BLaER1 treated with 17β-estradiol and CSF1 and Interleukin-3, amounts not matched to agents 10 nM and 100 nM (cell line): ENCODE results near the gene AUTS2.
A peak's percentile ranks its signal among the peaks of the same experiment; 100 is the strongest.

Experiments used
- H3K27ac ChIP-seq, 11 experiments: shearing (Covaris generic); formaldehyde crosslinking; 2 replicates each; pipeline ENCODE4 v1.8.1; 2022
- H3K27me3 ChIP-seq, 11 experiments: shearing (Covaris generic); formaldehyde crosslinking; 2 replicates each; pipeline ENCODE4 v1.8.1; 2022
- H3K36me3 ChIP-seq, 11 experiments: shearing (Covaris generic); formaldehyde crosslinking; 2 replicates each; pipeline ENCODE4 v1.8.1; 2022
- H3K4me1 ChIP-seq, 10 experiments: shearing (Covaris generic); formaldehyde crosslinking; 2 replicates each; pipeline ENCODE4 v1.8.1; 2022
- H3K4me2 ChIP-seq, 11 experiments: shearing (Covaris generic); formaldehyde crosslinking; 2 replicates each; pipeline ENCODE4 v1.8.1; 2022
- H3K4me3 ChIP-seq, 10 experiments: shearing (Covaris generic); formaldehyde crosslinking; 2 replicates each; pipeline ENCODE4 v1.8.1; 2022
- H3K9ac ChIP-seq, 11 experiments: shearing (Covaris generic); formaldehyde crosslinking; 2 replicates each; pipeline ENCODE4 v1.8.1; 2022
- H3K9me3 ChIP-seq, 11 experiments: shearing (Covaris generic); formaldehyde crosslinking; replicated peaks in 1 of 11; 2 replicates each; pipeline ENCODE4 v1.8.1; 2022
- H4K20me1 ChIP-seq, 11 experiments: shearing (Covaris generic); formaldehyde crosslinking; 2 replicates each; pipeline ENCODE4 v1.8.1; 2022
- Cebpa-rat ChIP-seq, 11 experiments: shearing (Covaris generic); IDR thresholded peaks; 2 replicates each; pipeline ENCODE4 v1.8.1; 2022

The AUTS2 gene

DNA sequence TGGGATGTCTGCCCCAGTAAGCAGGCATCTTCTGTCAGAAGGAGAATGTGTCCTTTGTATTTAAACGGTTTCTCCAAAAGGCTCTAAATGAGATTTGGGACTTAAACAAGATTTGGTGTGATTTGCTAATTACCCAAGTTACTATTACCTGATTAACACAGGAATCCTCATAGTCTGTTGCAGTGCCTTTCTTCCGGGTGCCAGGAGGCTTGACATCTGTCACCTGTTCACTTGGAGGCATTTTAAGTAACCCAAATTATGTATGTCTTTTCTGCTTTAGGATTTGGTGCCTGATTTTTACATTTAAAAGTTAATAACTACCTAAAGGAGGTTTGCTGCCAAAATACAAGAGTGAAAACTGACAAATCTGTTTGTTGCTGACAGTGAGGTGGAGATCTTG, 945.7 kb downstream of the AUTS2 start:
- Histone ChIP-seq H3K27ac (peak overlapping the region in 7 of 11 experiments; percentile 31 to 60 (median 53); a peak in 10 of 22 replicates), H4K20me1 (no peaks in the 10 kb centered on the region), H3K9ac (0 out of 22 replicates have a peak overlapping the region, but pooled peaks of 3 of the 11 experiments have one; percentile 40 to 47 (median 47)), H3K9me3 (peaks cover 16 to 25% (median 20%) of the 10 kb centered on the region in 11 experiments), H3K4me2 (peak overlapping the region in 10 of 11 experiments; percentile 64 to 92 (median 78); a peak in 18 of 22 replicates), H3K36me3 (peaks cover 0 to 8% (median 0%) of the 10 kb centered on the region in 11 experiments; a peak in 5 of 22 replicates), H3K4me1 (peaks cover 33 to 62% (median 49%) of the 10 kb centered on the region in 10 experiments), H3K27me3 (no peaks in the 10 kb centered on the region), H3K4me3 (no peak overlapping the region)
- no peak for TF ChIP-seq Cebpa-rat (IDR thresholded peaks at IDR 0.05)

DNA sequence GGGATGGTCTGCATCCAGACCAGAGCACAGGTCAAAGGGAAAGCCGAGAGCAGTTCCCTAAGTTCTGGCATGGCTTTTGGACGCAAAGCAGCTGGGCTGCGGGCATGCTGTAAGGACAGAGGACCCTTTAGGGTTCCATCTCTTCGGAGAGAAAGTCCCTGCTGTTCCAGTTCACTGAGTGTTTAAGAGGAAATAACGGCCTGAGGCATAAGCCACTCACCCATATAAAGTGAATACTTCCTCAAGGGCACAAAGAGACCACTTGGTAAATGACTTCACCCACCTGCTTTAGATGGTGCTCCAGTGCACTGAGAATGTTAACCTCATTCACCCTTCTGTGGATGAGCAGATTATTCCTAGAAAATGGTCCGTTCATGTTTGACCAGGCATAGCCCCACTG, 946.9 kb downstream of the AUTS2 start:
- Histone ChIP-seq H3K9me3 (peaks cover 17 to 37% (median 29%) of the 10 kb centered on the region in 11 experiments), H4K20me1 (no peaks in the 10 kb centered on the region), H3K4me1 (peaks cover 33 to 61% (median 48%) of the 10 kb centered on the region in 10 experiments), H3K27ac (peak overlapping the region in 8 of 11 experiments; percentile 19 to 60 (median 46); a peak in 12 of 22 replicates), H3K27me3 (no peaks in the 10 kb centered on the region), H3K36me3 (peaks cover 0 to 11% (median 5%) of the 10 kb centered on the region in 11 experiments; a peak in 9 of 22 replicates), H3K9ac (peak overlapping the region in 7 of 11 experiments; percentile 10 to 47 (median 40); a peak in 10 of 22 replicates), H3K4me3 (peak overlapping the region in 2 of 10 experiments; percentile 15 to 18; a peak in 2 of 20 replicates), H3K4me2 (peak overlapping the region; percentile 49 to 92 (median 77))
- no peak for TF ChIP-seq Cebpa-rat (IDR thresholded peaks at IDR 0.05)

DNA sequence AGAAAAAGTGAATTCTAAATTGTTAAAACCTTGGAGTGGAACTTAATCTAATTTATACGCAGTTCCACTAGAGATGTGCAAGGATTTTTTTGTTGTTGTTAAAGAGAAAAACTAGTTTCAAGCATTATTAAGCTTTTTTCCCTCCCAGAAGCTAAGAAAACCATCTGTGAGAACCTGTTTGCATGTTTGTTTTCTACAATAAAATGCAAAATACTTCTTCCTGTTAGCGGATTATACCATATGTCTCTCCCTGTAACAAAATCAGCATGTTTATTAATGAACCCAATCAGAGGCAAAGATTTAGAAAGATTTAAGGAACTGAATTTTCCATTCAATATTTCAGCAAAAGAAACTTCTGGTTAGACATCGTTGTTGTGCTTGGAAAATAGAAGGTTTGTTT, 953.9 kb downstream of the AUTS2 start:
- no peak for TF ChIP-seq Cebpa-rat (IDR thresholded peaks at IDR 0.05)
- peak overlapping the region in 1 of 11 experiments; percentile 6; a peak in 1 of 22 replicates for H3K27ac ChIP-seq
- peaks cover 0 to 17% (median 6%) of the 10 kb centered on the region in 11 experiments; a peak in 11 of 22 replicates for H3K36me3 ChIP-seq
- H3K27me3 ChIP-seq = no peaks in the 10 kb centered on the region
- no peaks in the 10 kb centered on the region for H4K20me1 ChIP-seq
- peaks cover 0 to 29% (median 14%) of the 10 kb centered on the region in 10 experiments; a peak in 17 of 20 replicates for H3K4me1 ChIP-seq
- H3K4me3 ChIP-seq = no peak overlapping the region
- H3K4me2 ChIP-seq = peak overlapping the region in 2 of 11 experiments; percentile 37 to 45; a peak in 2 of 22 replicates
- no peak overlapping the region for H3K9ac ChIP-seq
- peaks cover 13 to 47% (median 38%) of the 10 kb centered on the region in 11 experiments for H3K9me3 ChIP-seq

DNA sequence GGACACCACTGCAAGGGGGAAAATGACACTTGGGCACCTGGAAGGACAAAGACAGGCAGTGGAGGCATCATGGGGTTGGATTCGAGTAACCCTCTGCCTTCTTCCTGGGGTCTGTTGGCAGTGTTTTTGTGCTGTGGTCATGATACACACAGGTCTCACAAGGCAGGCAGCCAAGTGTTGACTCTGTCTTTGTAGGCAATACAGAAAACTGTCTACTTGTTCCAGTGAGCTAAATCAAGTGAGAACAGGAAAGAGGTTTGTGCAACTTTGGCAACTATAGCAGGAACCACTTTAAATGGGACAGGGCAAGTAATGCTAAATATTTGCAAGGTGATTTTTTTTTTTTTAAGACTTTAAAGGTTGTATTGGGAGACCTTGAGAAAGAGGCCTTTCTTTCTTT, 955.1 kb downstream of the AUTS2 start:
- H3K4me1 ChIP-seq = peaks cover 0 to 29% (median 14%) of the 10 kb centered on the region in 10 experiments; a peak in 17 of 20 replicates
- H3K4me2 ChIP-seq = peak overlapping the region in 9 of 11 experiments; percentile 17 to 57 (median 45); a peak in 17 of 22 replicates
- no peak for TF ChIP-seq Cebpa-rat (IDR thresholded peaks at IDR 0.05)
- H3K27ac ChIP-seq = peak overlapping the region in 4 of 11 experiments; percentile 6 to 55 (median 22); a peak in 4 of 22 replicates
- no peak overlapping the region; a peak in 1 of 20 replicates for H3K4me3 ChIP-seq
- H4K20me1 ChIP-seq = no peaks in the 10 kb centered on the region
- 0 out of 22 replicates have a peak overlapping the region, but pooled peaks of 1 of the 11 experiments have one; percentile 7 for H3K9ac ChIP-seq
- H3K9me3 ChIP-seq = peaks cover 8 to 47% (median 35%) of the 10 kb centered on the region in 11 experiments; a peak in 21 of 22 replicates
- peaks cover 0 to 27% (median 17%) of the 10 kb centered on the region in 11 experiments; a peak in 15 of 22 replicates for H3K36me3 ChIP-seq
- no peaks in the 10 kb centered on the region for H3K27me3 ChIP-seq

DNA sequence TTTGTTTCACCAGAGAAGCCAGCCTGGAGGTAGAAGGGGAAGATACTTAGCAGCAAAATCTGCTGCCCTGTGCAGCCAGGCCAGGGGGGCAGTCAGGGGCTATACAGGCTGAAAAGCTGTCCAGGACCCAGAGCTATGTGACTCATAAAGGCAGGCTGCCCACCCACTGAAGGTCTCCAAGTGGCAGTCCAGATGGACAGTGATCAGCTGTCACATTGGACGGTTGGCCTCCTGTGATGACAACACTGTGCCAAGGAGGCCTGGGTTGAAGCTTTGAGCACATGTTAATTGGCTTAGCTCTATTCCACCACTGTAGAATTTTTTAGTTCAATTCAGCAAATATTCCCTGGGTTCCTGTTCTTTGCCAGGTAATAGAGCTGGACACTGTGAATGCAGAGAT, 956.4 kb downstream of the AUTS2 start:
- peak overlapping the region in 5 of 11 experiments; percentile 1 to 37 (median 26); a peak in 5 of 22 replicates for H3K4me2 ChIP-seq

DNA sequence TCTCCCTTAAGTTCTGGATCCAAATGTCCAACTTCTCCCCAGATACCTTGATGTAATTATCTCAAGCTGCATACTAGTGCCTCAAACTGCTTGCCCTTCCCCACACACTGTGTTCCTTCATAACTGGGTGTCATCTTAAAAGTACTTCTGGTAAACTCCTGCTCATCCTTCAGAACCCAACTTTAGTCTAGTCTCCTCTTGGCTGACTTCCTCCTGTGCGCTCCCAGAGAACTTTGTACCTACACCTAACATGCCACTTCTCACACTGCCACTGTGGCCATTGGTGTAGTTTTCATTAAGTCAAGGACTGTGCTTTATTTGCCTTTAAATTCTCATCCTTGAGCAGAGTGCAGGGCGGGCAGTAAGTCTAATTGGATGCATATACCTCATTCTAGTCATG, 958.5 kb downstream of the AUTS2 start:
- no peaks in the 10 kb centered on the region for H3K27me3 ChIP-seq
- H3K9ac ChIP-seq = no peak overlapping the region
- TF ChIP-seq Cebpa-rat (IDR thresholded peaks at IDR 0.05) = no peak
- no peak overlapping the region for H3K4me3 ChIP-seq
- H3K27ac ChIP-seq = no peak overlapping the region
- H3K4me2 ChIP-seq = no peak overlapping the region
- no peaks in the 10 kb centered on the region for H4K20me1 ChIP-seq
- peaks cover 0 to 39% (median 21%) of the 10 kb centered on the region in 11 experiments; a peak in 15 of 22 replicates for H3K36me3 ChIP-seq
- H3K4me1 ChIP-seq = peaks cover 0 to 29% (median 14%) of the 10 kb centered on the region in 10 experiments; a peak in 17 of 20 replicates
- H3K9me3 ChIP-seq = peaks cover 19 to 41% (median 30%) of the 10 kb centered on the region in 11 experiments

More for the DNA sequence above, 956.4 kb downstream of the AUTS2 start:
- H3K9me3 ChIP-seq = peaks cover 17 to 48% (median 40%) of the 10 kb centered on the region in 11 experiments
- no peak for TF ChIP-seq Cebpa-rat (IDR thresholded peaks at IDR 0.05)
- no peak overlapping the region for H3K4me3 ChIP-seq
- no peaks in the 10 kb centered on the region for H4K20me1 ChIP-seq
- H3K9ac ChIP-seq = no peak overlapping the region
- no peak overlapping the region for H3K27ac ChIP-seq
- H3K27me3 ChIP-seq = no peaks in the 10 kb centered on the region
- H3K4me1 ChIP-seq = peaks cover 0 to 29% (median 14%) of the 10 kb centered on the region in 10 experiments; a peak in 17 of 20 replicates
- H3K36me3 ChIP-seq = peaks cover 0 to 32% (median 25%) of the 10 kb centered on the region in 11 experiments; a peak in 15 of 22 replicates

DNA sequence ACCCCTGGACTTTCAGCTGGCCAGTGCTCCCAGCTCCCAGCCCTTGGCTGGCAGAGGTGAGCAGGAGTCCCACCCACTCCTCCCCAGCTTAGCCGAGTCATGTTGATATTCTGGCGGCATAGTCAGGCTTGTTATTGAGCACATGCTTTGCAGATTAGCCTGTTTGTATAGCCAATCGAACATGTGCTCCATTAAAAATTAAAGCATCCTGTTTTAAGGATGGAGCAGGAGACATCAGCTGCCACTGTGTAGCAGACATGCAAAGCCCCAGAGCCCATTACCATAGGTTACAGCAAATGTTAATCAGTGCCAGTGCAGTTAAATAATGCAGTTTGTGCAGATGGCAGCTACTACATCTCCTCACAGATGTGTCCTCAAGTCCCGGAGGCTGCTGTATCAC, 959.1 kb downstream of the AUTS2 start:
- H3K36me3 ChIP-seq = peaks cover 0 to 41% (median 21%) of the 10 kb centered on the region in 11 experiments; a peak in 15 of 22 replicates
- peaks cover 0 to 27% (median 14%) of the 10 kb centered on the region in 10 experiments; a peak in 17 of 20 replicates for H3K4me1 ChIP-seq
- no peak overlapping the region for H3K27ac ChIP-seq
- no peaks in the 10 kb centered on the region for H3K27me3 ChIP-seq
- H3K4me3 ChIP-seq = no peak overlapping the region
- TF ChIP-seq Cebpa-rat (IDR thresholded peaks at IDR 0.05) = no peak
- peaks cover 19 to 40% (median 30%) of the 10 kb centered on the region in 11 experiments for H3K9me3 ChIP-seq
- no peaks in the 10 kb centered on the region for H4K20me1 ChIP-seq
- no peak overlapping the region for H3K9ac ChIP-seq
- no peak overlapping the region for H3K4me2 ChIP-seq

DNA sequence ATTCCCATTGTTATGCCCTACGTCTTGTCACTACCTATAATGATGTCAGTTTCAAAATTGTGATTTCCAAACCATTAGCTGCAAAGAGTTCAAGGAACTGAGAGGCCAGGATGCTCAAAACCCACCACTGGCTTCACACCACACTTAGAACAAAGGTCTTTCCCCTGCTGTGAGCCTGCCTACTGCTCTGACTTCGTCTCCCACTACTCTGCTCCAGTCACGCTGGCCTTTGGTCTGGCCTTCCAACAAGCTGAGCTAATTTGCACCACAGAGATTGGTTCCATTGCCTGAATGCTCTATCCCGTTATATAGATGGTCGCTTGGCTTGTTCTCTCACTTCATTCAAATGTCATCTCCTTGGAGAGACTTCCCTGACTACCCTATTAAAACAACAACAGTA, 961.5 kb downstream of the AUTS2 start:
- no peak overlapping the region for H3K4me3 ChIP-seq
- H3K4me2 ChIP-seq = no peak overlapping the region
- no peak for TF ChIP-seq Cebpa-rat (IDR thresholded peaks at IDR 0.05)
- peaks cover 0 to 3% (median 0%) of the 10 kb centered on the region in 10 experiments; a peak in 2 of 20 replicates for H3K4me1 ChIP-seq
- H3K27me3 ChIP-seq = no peaks in the 10 kb centered on the region
- no peak overlapping the region for H3K9ac ChIP-seq
- no peak overlapping the region for H3K27ac ChIP-seq
- H4K20me1 ChIP-seq = no peaks in the 10 kb centered on the region
- H3K9me3 ChIP-seq = peaks cover 18 to 31% (median 25%) of the 10 kb centered on the region in 11 experiments
- peaks cover 0 to 41% (median 21%) of the 10 kb centered on the region in 11 experiments; a peak in 15 of 22 replicates for H3K36me3 ChIP-seq

DNA sequence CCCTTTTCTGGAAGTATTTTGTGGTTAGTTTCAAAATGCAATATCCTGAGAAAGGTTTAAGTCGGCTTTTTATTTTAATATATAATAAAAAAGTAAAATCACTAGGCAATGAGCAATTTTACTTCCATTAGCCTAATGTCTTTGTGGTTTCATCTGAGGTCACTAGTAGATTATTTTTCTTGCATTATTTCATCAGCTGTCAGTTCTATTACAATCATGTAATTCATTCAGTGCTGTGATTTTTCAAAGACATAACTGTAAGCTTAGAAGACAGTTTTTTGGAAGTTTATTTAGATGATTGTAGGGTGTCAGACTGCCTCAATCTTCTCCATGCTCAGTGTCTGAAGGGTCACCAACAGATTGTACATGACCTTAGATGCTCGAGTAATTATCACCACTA, 965.7 kb downstream of the AUTS2 start:
- Histone ChIP-seq H3K4me1 (peaks cover 11 to 32% (median 22%) of the 10 kb centered on the region in 10 experiments; a peak in 19 of 20 replicates), H3K27ac (no peak overlapping the region), H4K20me1 (no peaks in the 10 kb centered on the region), H3K4me3 (no peak overlapping the region), H3K4me2 (no peak overlapping the region), H3K27me3 (no peaks in the 10 kb centered on the region), H3K36me3 (peaks cover 0 to 25% (median 2%) of the 10 kb centered on the region in 11 experiments; a peak in 10 of 22 replicates), H3K9me3 (peaks cover 4 to 15% (median 11%) of the 10 kb centered on the region in 11 experiments), H3K9ac (no peak overlapping the region)
- TF ChIP-seq Cebpa-rat (IDR thresholded peaks at IDR 0.05) = no peak
